ENCODE measurements around the gene PPARGC1A. TPM values are rescaled to one million over a fixed set of nuclear protein-coding genes. Genes with fewer than 3 reads are reported as not detected.

Gene PPARGC1A
- total and polyA plus RNA-seq, 2 donors (not counting 3 experiments of a cell fraction or from before 2014, with no cell fraction given) = not detected

DNA sequence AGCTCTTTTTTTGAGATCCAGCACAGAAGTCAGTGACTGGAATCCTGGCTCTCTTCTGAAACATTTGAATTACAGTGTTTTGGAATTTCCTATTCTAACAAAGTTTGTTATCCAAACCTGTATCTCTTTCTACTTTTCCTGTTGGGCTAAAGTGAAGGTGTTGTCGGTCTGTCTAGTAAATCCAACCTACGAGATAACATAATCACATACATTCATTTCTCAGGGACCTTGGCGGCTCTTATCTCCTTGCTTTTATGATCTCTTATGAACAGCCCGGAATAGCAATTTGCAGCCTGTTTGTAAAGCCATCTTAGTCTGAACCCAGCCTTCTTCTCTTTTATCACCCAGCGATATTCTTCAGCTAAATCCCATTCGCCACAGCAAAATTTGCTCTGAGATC, 14.5 kb downstream of the PPARGC1A start:
- Histone ChIP-seq H3K4me3 (replicated peaks in 1 of 3; ENCODE audit: insufficient read depth in 1 of 3, low read depth in 1 of 3, low read length in 3 of 3) (no peak overlapping the region), H3K4me1 (ENCODE audit: control insufficient read depth, extremely low read depth, insufficient read depth, low read length) (no peaks in the 10 kb centered on the region), H3K9me1 (replicated peaks; ENCODE audit: control insufficient read depth, extremely low read depth, insufficient read depth, low read length) (no peaks in the 10 kb centered on the region), H3K4me2 (ENCODE audit: insufficient read depth, low read length) (no peak overlapping the region), H4K20me1 (replicated peaks; ENCODE audit: control insufficient read depth, extremely low read depth, insufficient read depth, low read length) (no peaks in the 10 kb centered on the region), H3K9ac (replicated peaks; ENCODE audit: extremely low read depth, insufficient read depth, low read length) (no peak overlapping the region), H3K79me2 (ENCODE audit: control insufficient read depth, insufficient read depth, low read length) (no peaks in the 10 kb centered on the region), H3K9me3 (replicated peaks; ENCODE audit: control insufficient read depth, insufficient read depth, low read length) (no peaks in the 10 kb centered on the region), H2AFZ (ENCODE audit: low read depth, low read length) (no peak overlapping the region), H3K36me3 (ENCODE audit: control insufficient read depth in 2 of 2, extremely low read depth in 1 of 2, insufficient read depth in 2 of 2, low read length in 2 of 2) (no peaks in the 10 kb centered on the region), H3K27me3 (ENCODE audit: control insufficient read depth in 2 of 2, insufficient read depth in 2 of 2, low read length in 2 of 2) (no peaks in the 10 kb centered on the region), H3K27ac (ENCODE audit: insufficient read depth, low read depth, low read length) (no peak overlapping the region)
- no TSS peak for BruUV-seq (replicated peaks)
- intact Hi-C loops (cut with micrococcal nuclease) (no loop called here), dilution Hi-C loops (cut with MboI; ENCODE audit: extremely low pct_ligation_motif_present, low sequenced_read_pairs) (no loop called here)
- ChIA-PET CTCF (no interaction called here), POLR2A (no interaction called here)
- TF ChIP-seq EZH2 (IDR thresholded peaks at IDR 0.05; ENCODE audit: borderline replicate concordance, low read depth, low read length, severe bottlenecking) (no peak), MYC (IDR thresholded peaks at IDR 0.05; ENCODE audit: low read depth, low read length) (no peak), JUN (IDR thresholded peaks at IDR 0.05; ENCODE audit: borderline replicate concordance, insufficient read depth, insufficient read length, low read depth) (no peak), GATA2 (IDR thresholded peaks at IDR 0.05; ENCODE audit: insufficient read depth, insufficient read length, low read depth, low read length) (no peak), FOS (IDR thresholded peaks at IDR 0.05; ENCODE audit: borderline replicate concordance, insufficient read depth, low read length) (no peak), POLR2AphosphoS5 (IDR thresholded peaks at IDR 0.05; ENCODE audit: insufficient read depth, low read depth, low read length) (no peak), POLR2A (IDR thresholded peaks at IDR 0.05; ENCODE audit: low read depth, low read length) (no peak), MAX (IDR thresholded peaks at IDR 0.05; ENCODE audit: insufficient read depth, insufficient read length) (no peak)
- TF ChIP-seq, protein P1, sequence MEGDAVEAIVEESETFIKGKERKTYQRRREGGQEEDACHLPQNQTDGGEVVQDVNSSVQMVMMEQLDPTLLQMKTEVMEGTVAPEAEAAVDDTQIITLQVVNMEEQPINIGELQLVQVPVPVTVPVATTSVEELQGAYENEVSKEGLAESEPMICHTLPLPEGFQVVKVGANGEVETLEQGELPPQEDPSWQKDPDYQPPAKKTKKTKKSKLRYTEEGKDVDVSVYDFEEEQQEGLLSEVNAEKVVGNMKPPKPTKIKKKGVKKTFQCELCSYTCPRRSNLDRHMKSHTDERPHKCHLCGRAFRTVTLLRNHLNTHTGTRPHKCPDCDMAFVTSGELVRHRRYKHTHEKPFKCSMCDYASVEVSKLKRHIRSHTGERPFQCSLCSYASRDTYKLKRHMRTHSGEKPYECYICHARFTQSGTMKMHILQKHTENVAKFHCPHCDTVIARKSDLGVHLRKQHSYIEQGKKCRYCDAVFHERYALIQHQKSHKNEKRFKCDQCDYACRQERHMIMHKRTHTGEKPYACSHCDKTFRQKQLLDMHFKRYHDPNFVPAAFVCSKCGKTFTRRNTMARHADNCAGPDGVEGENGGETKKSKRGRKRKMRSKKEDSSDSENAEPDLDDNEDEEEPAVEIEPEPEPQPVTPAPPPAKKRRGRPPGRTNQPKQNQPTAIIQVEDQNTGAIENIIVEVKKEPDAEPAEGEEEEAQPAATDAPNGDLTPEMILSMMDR (IDR thresholded peaks at IDR 0.05; ENCODE audit: extremely low read depth in 1 of 2, insufficient read depth in 1 of 2, low read depth in 1 of 2, low read length in 2 of 2) = no peak
- FAIRE-seq (no peak), DNase-seq (ENCODE audit: low read depth, low spot score) (no peak)
